Osteoblast (primary cell): ENCODE results near the gene LRMDA. TPM values are rescaled to one million over a fixed set of nuclear protein-coding genes. Genes with fewer than 3 reads are reported as not detected.

Source experiments
- DNase-seq: peaks from one replicate; pipeline ENCODE4 v3.0.0; 2011; ENCODE audit warnings: low spot score, mixed read lengths; ENCODE audit not compliant: insufficient read length; ENCODE audit errors: missing footprints
- H2AFZ ChIP-seq: 2 replicates; pipeline ENCODE4 v1.6.0; 2011; ENCODE audit warnings: mild to moderate bottlenecking, low read length
- H3K27ac ChIP-seq: 2 replicates; pipeline ENCODE4 v1.5.1; 2011; ENCODE audit warnings: mild to moderate bottlenecking, low read depth, low read length, moderate library complexity
- H3K27me3 ChIP-seq: 2 replicates; pipeline ENCODE4 v1.6.0; 2012; ENCODE audit warnings: mild to moderate bottlenecking, control low read depth, inconsistent platforms, low read length, moderate library complexity; ENCODE audit not compliant: insufficient read depth
- H3K36me3 ChIP-seq: 2 replicates; pipeline ENCODE4 v1.5.1; 2011; ENCODE audit warnings: mild to moderate bottlenecking, low read length, control low read depth, moderate library complexity; ENCODE audit not compliant: insufficient read depth
- H3K4me1 ChIP-seq: 2 replicates; pipeline ENCODE4 v1.5.1; 2011; ENCODE audit warnings: mild to moderate bottlenecking, low read length, control low read depth, moderate library complexity; ENCODE audit not compliant: insufficient read depth
- H3K4me2 ChIP-seq: 2 replicates; pipeline ENCODE4 v1.6.0; 2011; ENCODE audit warnings: mild to moderate bottlenecking, low read length; ENCODE audit not compliant: insufficient read depth
- H3K4me3 ChIP-seq: fragments of 200-600 bp; sonication (generic); 3 replicates; pipeline ENCODE4 v1.5.1; 2012; ENCODE audit warnings: mild to moderate bottlenecking, low read length, inconsistent platforms; ENCODE audit not compliant: insufficient read depth
- H3K79me2 ChIP-seq: 2 replicates; pipeline ENCODE4 v1.6.0; 2012; ENCODE audit warnings: mild to moderate bottlenecking, low read length, control low read depth, inconsistent platforms; ENCODE audit not compliant: insufficient read depth
- H3K9me3 ChIP-seq: 2 replicates; pipeline ENCODE4 v1.5.1; 2011; ENCODE audit warnings: low read depth, low read length, control low read depth
- H4K20me1 ChIP-seq: 2 replicates; pipeline ENCODE4 v1.6.0; 2012; ENCODE audit warnings: mild to moderate bottlenecking, low read length, control low read depth; ENCODE audit not compliant: insufficient read depth
- CTCF ChIP-seq: IDR thresholded peaks from 2 replicates; pipeline ENCODE4 v1.5.1; 2011; ENCODE audit warnings: mild to moderate bottlenecking, low read depth, low read length, moderate library complexity; ENCODE audit errors: extremely low read depth
- total RNA-seq: library from RNA; depleted of rRNA; stranded (reverse); fragments of >200 nt; gene quantifications from 2 replicates; pipeline ENCODE4 v1.2.3, GENCODE V29; 2012

The LRMDA gene
- total RNA-seq, 1 donor = 18.5 TPM

GRCh38 chr10:75948583-75948982, 517.2 kb downstream of the LRMDA start:
- Histone ChIP-seq H3K27ac (no peak overlapping the region), H3K9me3 (no peaks in the 10 kb centered on the region), H3K27me3 (no peaks in the 10 kb centered on the region), H3K4me1 (no peaks in the 10 kb centered on the region), H3K36me3 (no peaks in the 10 kb centered on the region), H3K4me2 (no peak overlapping the region), H3K4me3 (no peak overlapping the region), H2AFZ (no peak overlapping the region), H4K20me1 (no peaks in the 10 kb centered on the region), H3K79me2 (no peaks in the 10 kb centered on the region)
- no peak for TF ChIP-seq CTCF
- DNase-seq = no peak

- no peaks in the 10 kb centered on the region for H3K4me1 ChIP-seq
These were observed 518.9 kb downstream of the LRMDA start for GRCh38 chr10:75950307-75950706.

GRCh38 chr10:75950997-75951589, 519.7 kb downstream of the LRMDA start:
- no peak overlapping the region for H3K4me2 ChIP-seq
- peaks cover 4% of the 10 kb centered on the region for H3K27me3 ChIP-seq
- no peaks in the 10 kb centered on the region for H3K4me1 ChIP-seq
- no peak for TF ChIP-seq CTCF
- no peaks in the 10 kb centered on the region for H3K36me3 ChIP-seq
- H3K79me2 ChIP-seq = no peaks in the 10 kb centered on the region
- H2AFZ ChIP-seq = no peak overlapping the region
- no peaks in the 10 kb centered on the region for H4K20me1 ChIP-seq
- no peak overlapping the region for H3K27ac ChIP-seq
- H3K4me3 ChIP-seq = no peak overlapping the region
- no peaks in the 10 kb centered on the region for H3K9me3 ChIP-seq
- no peak for DNase-seq

More at GRCh38 chr10:75950307-75950706, 518.9 kb downstream of the LRMDA start:
- H3K27me3 ChIP-seq = peaks cover 4% of the 10 kb centered on the region
- H2AFZ ChIP-seq = no peak overlapping the region
- H3K27ac ChIP-seq = no peak overlapping the region
- H3K4me2 ChIP-seq = no peak overlapping the region
- TF ChIP-seq CTCF = no peak
- DNase-seq = no peak
- H3K36me3 ChIP-seq = no peaks in the 10 kb centered on the region
- H4K20me1 ChIP-seq = no peaks in the 10 kb centered on the region
- H3K4me3 ChIP-seq = no peak overlapping the region
- H3K79me2 ChIP-seq = no peaks in the 10 kb centered on the region
- no peaks in the 10 kb centered on the region for H3K9me3 ChIP-seq

GRCh38 chr10:75951627-75952026, 520.2 kb downstream of the LRMDA start:
- Histone ChIP-seq H3K27ac (no peak overlapping the region), H3K27me3 (peaks cover 6% of the 10 kb centered on the region), H3K9me3 (no peaks in the 10 kb centered on the region), H2AFZ (no peak overlapping the region), H3K4me3 (no peak overlapping the region), H3K36me3 (no peaks in the 10 kb centered on the region), H3K4me1 (no peaks in the 10 kb centered on the region), H3K4me2 (no peak overlapping the region), H4K20me1 (no peaks in the 10 kb centered on the region), H3K79me2 (no peaks in the 10 kb centered on the region)
- DNase-seq = no peak
- no peak for TF ChIP-seq CTCF
